ENCODE results near the gene GNAI1. TPM values are rescaled to one million over a fixed set of nuclear protein-coding genes. Genes with fewer than 3 reads are reported as not detected.

The GNAI1 gene
- total RNA-seq, 2 experiments from 2014 or later, result 1.7 to 2.8 TPM

GRCh38 chr7:80184693-80185092 lies 50.1 kb downstream of the GNAI1 start:
- Mint-ChIP-seq H3K9me3 (peaks cover 2% of the 10 kb centered on the region), H3K27me3 (no peaks in the 10 kb centered on the region), H3K4me1 (ENCODE audit: low read depth) (peaks cover 13% of the 10 kb centered on the region), H3K27ac (no peak overlapping the region), H3K4me3 (no peak overlapping the region), H3K36me3 (ENCODE audit: low read depth) (peaks cover 2% of the 10 kb centered on the region)
- ChIA-PET CTCF (no interaction called here), POLR2A (no interaction called here)
- no peak for ATAC-seq
- intact Hi-C loops (cut with micrococcal nuclease), result no loop called here
- DNase-seq, result no peak
- TF ChIP-seq CTCF (IDR thresholded peaks at IDR 0.05), result no peak

DNA sequence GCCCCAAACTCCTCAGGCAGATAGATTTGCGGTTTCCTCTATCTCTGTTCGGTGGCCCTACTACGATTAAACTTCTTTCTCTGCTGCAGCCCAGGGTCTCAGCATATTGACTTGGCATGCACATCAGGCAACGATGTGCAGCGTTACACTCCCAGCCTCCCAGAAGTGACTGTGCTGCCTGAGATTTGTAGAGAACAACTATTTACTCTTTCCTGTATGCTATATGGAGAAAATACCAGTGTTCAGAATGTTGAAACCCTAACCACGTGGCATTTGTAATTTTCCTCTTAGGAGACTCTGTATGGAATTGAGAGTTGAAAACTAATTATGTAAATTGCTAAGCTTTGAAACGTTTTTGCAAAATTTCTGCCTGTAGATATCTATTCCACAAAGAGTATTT lies 50.9 kb downstream of the GNAI1 start:
- Mint-ChIP-seq H3K36me3 (ENCODE audit: low read depth) (peaks cover 2% of the 10 kb centered on the region), H3K27ac (no peak overlapping the region), H3K27me3 (no peaks in the 10 kb centered on the region), H3K4me3 (no peak overlapping the region), H3K4me1 (ENCODE audit: low read depth) (peaks cover 6% of the 10 kb centered on the region), H3K9me3 (peaks cover 2% of the 10 kb centered on the region)
- intact Hi-C loops (cut with micrococcal nuclease), result no loop called here
- no peak for TF ChIP-seq CTCF (IDR thresholded peaks at IDR 0.05)
- no peak for ATAC-seq
- no peak for DNase-seq
- CTCF ChIA-PET, result no interaction called here
- POLR2A ChIA-PET, result no interaction called here

GRCh38 chr7:80186721-80187120 lies 52.1 kb downstream of the GNAI1 start:
- intact Hi-C loops (cut with micrococcal nuclease), result no loop called here
- ChIA-PET POLR2A (no interaction called here), CTCF (no interaction called here)
- TF ChIP-seq CTCF (IDR thresholded peaks at IDR 0.05), result no peak
- Mint-ChIP-seq H3K36me3 (ENCODE audit: low read depth) (peaks cover 2% of the 10 kb centered on the region), H3K27ac (no peak overlapping the region), H3K27me3 (no peaks in the 10 kb centered on the region), H3K4me3 (no peak overlapping the region), H3K9me3 (peaks cover 2% of the 10 kb centered on the region), H3K4me1 (ENCODE audit: low read depth) (peaks cover 2% of the 10 kb centered on the region)
- no peak for DNase-seq
- ATAC-seq, result no peak

DNA sequence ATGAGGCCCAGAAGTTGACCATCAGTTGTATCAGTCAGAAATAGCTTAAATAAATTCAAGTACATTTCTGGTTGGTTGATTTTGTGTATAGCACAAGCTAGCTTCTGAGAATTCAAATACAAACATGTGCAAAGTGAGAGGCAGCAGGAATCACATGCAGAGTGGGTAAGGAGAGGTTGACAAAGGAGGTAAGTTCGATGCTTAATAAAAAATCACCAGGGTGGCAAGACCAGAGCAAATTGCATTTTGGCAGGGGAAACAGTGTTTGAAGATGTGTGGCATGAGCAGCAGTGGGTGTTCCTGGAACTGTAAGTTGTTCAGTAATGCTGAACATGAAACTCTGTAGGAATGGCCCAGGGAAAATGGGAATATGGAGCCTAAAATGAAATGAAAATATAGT lies 52.6 kb downstream of the GNAI1 start:
- ATAC-seq, result no peak
- Mint-ChIP-seq H3K4me1 (ENCODE audit: low read depth) (peaks cover 2% of the 10 kb centered on the region), H3K36me3 (ENCODE audit: low read depth) (peaks cover 2% of the 10 kb centered on the region), H3K27me3 (no peaks in the 10 kb centered on the region), H3K9me3 (peaks cover 2% of the 10 kb centered on the region), H3K27ac (no peak overlapping the region), H3K4me3 (no peak overlapping the region)
- POLR2A ChIA-PET, result no interaction called here
- TF ChIP-seq CTCF (IDR thresholded peaks at IDR 0.05), result no peak
- intact Hi-C loops (cut with micrococcal nuclease), result no loop called here
- CTCF ChIA-PET, result no interaction called here
- DNase-seq, result no peak

DNA sequence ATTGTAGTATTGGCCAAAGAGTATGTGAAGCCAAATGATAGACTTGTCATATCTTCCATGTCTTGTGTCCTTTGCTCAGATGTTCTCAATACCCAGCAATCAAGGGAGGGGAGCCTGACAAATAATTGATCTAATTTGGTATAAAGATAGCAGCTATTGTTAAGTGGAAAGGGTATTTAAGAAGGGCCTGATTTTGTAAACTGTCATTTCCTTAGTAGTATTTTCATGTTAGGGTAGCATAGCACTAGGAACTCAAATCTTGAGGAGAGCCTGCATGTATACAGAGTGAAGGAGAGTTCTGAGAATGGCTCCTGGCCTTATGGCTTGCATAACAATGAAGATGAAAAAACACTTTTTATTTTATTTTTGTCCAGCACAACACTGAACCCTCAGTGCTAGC lies 53.1 kb downstream of the GNAI1 start:
- Mint-ChIP-seq H3K27ac (no peak overlapping the region), H3K27me3 (no peaks in the 10 kb centered on the region), H3K4me3 (no peak overlapping the region), H3K4me1 (ENCODE audit: low read depth) (peaks cover 2% of the 10 kb centered on the region), H3K36me3 (ENCODE audit: low read depth) (peaks cover 2% of the 10 kb centered on the region), H3K9me3 (peaks cover 2% of the 10 kb centered on the region)
- POLR2A ChIA-PET, result no interaction called here
- no peak for DNase-seq
- no peak for TF ChIP-seq CTCF (IDR thresholded peaks at IDR 0.05)
- no peak for ATAC-seq
- intact Hi-C loops (cut with micrococcal nuclease), result no loop called here
- CTCF ChIA-PET, result no interaction called here

All from activated CD8-positive, alpha-beta T cell treated with anti-CD3 and anti-CD28 coated beads for 36 hours (primary cell).